ENCODE measurements around the gene VWC2L.

- TF ChIP-seq POLR2AphosphoS5 (IDR thresholded peaks at IDR 0.05; ENCODE audit: low read depth) (no peak), CTCF (conservative IDR thresholded peaks at IDR 0.05; ENCODE audit: low read depth in 2 of 2) (no peak), EZH2 (IDR thresholded peaks at IDR 0.05; ENCODE audit: low read depth, unreplicated experiment) (no peak), ETS1 (IDR thresholded peaks at IDR 0.05) (no peak)
Observed at GRCh38 chr2:214436470-214436869, 25.6 kb downstream of the VWC2L start.

All from GM23338 (cell line).